Stimulated activated CD4-positive, alpha-beta T cell treated with anti-CD3 and anti-CD28 coated beads, Interleukin-12 subunit alpha, Interleukin-12 subunit beta, amount 100 ng/mL, for 24 hours (primary cell): Measurements from ENCODE around the gene CDH12.
"Not testable (repeated sequence)": the region's sequence is repeated elsewhere in the genome, so short reads cannot be mapped to it uniquely, and the experiment has no call there.

Experiments
- DNase-seq, 2 experiments: peaks; one replicate each; pipeline ENCODE4 v3.0.0-alpha.2; 2020; ENCODE audit warnings: low read depth in 2 of 2

The CDH12 gene

DNA sequence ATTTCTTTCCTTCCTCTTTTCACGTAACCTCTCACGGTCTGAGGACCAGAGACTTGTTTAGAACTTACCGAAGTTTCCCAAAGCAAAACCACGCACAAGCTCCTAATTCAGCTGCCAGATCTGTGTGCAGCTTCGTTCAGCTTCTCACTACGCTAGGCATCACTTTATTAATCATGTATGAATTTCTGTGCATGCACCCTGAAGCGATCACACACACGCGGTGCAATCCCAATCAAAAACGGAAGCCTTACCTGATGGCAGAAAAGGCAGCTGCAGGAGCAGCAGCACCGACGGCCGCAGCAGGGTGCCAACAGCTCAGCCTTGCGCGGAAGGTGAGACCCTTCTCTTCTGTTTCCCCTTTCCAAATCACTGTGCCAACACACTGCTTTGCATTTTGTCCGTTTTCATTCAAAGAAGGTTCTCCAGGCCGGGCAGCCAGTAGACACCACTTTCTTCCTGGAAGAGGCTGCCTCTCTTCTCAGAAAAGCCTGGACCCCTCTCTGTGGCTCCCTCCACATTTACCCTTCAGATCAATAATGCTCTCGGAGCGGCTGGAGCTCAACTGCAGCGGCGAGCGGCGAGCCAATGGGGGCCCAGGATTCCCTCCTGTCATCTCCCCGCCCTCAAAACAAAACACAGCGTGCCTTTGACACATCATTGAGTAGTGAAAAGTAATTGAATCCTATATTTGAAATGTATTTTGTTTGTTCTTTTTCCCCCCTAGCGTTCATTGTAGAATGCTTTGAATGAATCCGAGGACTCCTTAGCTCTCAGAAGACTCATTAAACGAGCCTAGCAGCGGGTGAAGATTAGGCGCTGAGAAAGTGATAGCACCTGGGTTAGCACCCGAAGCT is at the start of gene CDH12:
Gene CDH12 (minus strand): TSS at position 538 of the 854 bp plus-strand sequence.
- no peak for DNase-seq

DNA sequence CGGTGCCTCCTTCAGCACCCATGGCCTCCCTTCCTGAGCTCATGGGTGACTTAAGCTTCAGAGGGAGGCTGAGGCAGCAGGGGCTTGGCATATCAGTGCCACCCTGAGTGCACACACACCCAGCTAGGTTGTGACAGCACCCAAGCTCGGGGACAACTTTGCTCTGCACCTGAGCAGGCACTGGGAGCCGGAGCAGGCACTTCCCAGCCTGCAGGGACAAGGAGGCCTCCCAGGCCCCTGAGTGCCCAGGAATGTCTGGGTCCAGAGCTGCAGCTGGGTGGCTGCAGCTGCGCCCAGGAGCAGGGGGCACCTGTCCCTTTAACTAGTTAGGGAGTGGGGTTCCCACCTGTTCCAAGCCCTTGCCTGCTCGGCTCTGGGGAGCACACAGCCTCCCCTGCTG is 48.7 kb upstream of the CDH12 start:
- DNase-seq, result no peak

DNA sequence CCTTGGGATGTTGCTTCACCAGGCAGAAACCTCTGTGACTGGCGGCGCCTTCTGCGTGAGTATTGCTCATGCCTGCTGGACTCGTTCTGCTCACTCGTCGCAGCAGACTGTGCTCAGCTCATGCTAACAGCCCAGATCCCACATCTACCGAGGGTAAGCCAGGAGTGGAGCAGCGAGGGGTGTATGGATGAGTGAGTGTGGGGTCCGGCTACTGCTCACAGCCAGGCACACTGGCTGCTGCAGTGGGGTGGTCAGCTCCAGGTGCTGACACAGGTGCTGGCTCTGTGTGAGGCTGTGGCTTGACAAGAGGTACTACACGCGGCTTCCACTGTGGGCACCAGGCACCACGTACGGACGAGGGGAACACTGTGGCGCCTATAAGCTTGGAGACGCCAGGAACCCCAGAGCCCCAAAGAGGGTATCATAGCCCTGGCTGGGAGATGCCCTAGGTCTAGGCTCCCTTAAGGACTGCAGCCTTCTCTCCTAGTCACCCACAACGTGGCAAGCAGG is 47.7 kb upstream of the CDH12 start:
- no peak for DNase-seq

DNA sequence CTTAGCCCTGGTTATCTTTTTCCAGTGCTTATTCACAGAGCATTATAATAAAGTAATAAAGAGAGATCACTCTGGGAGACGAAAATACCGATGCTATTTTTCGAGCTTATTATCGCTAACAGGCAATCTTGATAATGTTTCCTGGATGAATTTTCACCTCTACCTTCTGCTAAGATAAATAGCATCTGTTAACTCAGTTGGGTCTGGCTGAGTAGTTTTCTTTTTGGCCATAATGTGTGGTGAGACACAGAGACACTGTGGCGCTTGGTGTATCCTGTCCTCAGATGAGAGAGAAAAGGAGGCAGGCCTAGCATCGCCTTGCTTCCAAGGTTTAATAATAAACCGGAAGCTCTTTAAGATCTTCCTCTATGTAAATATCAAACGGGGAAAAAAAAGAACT is 46.2 kb upstream of the CDH12 start:
- no peak for DNase-seq

DNA sequence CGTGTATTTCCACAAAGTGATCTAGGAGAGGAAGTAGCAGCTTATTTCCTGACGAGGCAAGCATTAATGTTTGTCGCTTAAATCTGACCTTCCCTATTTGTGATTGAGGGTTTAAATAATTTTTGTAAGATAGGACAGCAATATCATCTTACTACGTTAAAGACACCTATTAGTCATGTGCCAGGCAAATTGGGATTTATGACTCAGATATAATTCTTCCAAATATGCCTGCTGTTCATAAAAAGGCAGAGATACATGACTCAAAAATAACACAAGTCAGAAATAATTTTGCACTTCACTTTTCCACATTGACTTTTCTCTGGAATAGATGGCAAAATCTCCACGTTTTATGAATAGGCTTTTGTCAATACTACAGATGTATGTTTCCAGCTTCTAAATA is 43.0 kb upstream of the CDH12 start:
- no peak for DNase-seq

DNA sequence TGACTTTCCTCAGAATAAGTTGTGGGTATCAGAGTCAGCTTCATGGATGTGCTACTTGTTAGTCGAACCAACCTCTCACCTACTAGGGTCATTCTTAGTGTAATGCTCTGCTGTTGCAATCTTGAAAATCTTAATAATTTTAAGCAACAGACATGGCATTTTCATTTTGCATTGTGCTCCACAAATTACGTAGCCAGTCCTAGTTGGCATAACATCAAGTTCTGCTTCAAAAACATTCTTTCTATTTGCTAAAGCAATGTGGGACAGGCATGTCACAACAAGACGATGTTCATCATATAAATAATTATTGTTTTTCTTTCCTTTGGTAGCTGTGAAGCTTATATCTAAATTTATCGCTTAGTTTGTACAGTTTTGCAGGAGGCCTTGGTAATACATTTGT is 39.3 kb upstream of the CDH12 start:
- DNase-seq, result no peak

DNA sequence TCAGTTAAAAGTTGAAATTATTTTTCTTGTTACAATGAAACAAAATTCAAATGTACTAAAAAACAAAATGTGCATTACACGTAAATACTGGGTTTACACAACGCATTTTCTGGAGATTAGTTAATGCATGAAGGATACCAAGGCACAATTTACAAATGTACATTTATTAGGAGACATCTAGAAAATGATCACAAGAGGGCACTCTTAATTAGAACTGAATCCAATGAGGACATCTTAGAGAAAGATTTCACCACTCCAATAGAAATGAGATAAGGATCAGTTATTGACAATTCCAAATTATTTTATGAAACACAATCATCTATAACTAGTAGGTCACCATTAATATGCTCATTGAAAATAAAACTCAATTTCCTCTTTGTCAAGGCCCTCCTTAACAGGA is 36.6 kb upstream of the CDH12 start:
- DNase-seq, result no peak

DNA sequence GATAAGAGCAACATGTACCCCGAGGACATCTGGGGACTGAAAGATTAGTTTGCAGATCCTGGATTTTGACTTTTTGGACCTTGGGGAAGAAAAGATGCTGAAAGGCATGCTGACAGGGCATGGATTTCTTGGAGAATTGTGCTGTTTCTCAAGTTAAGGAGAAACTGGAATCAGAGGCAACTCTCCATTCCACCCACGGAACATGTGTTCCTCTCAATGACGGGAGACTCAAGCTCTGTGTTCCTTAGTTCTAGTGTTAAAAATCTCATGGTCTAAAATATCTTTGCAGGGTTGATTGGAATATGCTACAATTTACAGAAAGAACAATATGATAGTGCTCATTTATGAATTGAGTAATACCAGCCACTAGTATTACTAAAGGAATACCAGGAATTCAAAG is 34.4 kb upstream of the CDH12 start:
- no peak for DNase-seq

DNA sequence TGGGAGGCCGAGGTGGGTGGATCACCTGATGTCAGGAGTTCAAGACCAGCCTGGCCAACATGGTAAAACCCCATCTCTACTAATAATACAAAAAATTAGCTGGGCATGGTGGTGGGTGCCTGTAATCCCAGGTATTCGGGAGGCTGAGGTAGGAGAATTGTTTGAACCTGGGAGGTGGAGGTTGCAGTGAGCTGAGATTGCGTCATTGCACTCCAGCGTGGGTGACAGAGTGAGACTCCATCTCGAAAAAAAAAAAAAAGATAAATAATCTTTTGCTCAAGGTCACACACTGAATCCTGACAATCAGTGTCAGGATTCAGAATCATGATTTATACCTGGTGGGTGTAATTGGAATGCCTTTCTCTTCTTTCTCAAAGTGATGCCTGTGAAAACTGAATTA is 5.8 kb upstream of the CDH12 start:
- not testable (repeated sequence) for DNase-seq

DNA sequence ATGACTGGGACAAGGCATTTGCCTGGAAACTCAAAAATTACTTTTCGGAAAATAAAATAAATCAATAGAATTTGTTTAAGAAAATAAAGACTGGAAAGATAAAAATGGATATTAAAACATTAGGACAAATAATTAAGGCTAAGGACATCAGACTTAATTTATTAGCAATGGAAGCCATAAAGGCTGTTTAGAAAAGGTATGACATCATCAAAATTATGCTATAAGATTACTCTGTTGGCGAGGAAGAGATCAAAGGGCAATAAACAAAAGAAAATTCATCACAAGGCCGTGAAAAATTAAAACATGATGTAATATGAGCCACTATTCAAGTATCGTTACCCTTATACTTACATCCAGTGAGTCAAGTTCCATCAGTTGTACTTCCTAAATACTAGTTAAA is 2.7 kb upstream of the CDH12 start:
- no peak for DNase-seq

DNA sequence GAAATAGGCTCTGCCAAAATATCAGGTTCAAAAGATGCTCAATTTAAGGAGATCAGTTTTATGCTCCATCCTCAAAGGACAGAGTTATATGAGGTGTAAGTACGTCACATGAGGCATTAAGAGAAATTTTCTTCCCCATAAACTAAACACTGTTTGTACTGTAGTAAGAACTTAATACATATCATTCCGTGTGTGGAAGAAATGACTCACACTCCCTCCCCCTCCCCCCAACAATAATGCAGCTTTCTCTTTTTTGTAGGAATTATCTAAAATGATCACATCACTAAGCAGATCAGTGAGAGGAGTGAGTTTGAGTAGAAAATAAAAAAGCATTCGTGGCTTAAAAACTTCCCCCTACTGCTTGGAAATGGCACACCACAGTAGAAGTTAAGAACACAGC is 2.2 kb downstream of the CDH12 start:
- no peak for DNase-seq

DNA sequence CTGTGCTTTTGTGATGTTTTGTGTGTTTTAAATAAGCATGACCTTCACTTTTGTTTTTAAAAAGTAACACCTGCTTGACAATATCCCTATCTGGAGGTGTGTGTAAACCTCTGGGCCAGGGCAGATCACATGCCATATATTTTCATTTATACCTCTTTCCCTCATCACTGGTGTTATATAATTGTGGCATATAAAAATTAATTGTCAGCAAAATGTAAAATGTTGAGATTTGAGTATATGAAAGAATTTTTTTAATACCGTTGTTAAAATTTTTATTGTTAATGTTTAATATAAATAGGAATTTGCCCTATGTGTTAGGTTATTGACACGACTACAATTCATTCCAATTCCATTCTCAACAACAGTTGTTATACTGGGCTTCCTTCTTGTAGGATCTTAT is 6.5 kb downstream of the CDH12 start:
- DNase-seq, result no peak

DNA sequence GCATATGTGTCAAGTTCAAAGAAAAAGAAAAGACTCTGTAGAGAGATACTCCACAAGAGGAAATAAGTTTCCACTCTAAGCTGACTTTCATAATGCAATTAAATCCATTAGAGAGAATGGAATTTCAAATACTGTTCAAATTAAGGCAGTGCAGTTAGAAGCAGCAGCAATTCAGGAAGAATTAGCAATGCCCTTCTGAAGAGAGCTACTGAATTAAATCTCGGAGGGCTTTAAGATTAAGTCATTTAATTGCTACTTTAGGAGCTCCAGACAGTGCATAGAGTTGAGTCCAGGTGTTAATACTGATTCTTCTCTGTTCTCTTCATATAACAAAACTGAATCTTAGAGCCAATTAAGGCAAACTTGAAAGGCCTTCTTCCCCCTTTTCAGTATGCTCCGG is 8.5 kb downstream of the CDH12 start:
- DNase-seq, result no peak

DNA sequence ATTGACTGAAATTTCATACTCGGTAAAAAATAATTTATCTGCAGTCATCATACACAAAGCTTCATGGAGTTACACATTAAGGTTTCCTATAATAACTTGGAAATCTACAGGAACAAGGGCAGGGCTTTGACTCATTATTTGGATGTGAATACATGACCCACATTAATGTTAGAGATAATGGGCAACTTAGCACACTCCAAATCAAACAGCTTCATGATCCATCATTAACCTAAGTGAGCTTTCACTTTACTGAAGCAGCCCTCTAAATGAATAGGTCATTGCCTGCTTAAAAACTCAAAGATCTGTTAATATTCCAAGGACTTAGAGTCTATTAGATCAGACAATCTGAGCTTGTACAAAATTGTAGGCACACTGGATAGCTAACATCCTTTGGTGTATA is 9.0 kb downstream of the CDH12 start:
- no peak for DNase-seq

DNA sequence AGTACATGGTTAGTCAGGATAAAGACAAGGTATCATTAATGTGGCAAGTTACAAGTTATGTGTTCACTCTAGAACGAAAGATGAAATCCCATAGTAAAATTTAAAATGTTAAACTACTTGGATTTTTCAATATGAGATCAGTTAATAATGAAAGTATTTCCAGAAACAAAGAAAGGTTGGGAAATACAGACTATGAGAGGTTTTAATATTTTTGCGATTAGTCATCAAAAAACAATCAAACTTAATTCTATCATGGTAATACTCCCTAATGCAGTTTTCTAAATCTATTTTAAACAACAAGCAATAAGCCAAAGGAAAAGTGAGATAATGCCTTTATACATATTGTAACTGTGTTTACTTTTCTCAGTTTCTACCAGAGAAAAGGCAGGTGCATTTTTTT is 10.6 kb downstream of the CDH12 start:
- no peak for DNase-seq

DNA sequence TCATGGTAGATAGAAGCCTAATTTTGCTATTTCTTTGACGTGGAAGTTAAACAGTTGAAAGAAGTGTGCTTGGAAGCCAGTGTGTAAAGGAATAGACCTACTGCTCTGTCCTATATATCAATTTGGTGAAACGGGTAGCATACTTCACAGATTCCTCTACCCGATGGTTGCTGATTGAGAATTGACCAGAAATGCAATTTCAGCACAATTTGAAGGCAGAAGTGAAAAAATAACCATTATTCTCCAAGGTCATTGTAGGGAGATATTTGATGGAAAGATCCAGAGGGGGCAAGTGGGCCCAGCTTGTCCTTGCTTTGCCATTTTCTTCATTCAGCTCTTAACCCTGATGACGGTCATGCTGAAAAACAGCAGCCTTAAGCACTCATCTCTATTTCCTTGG is 15.3 kb downstream of the CDH12 start:
- DNase-seq, result no peak

DNA sequence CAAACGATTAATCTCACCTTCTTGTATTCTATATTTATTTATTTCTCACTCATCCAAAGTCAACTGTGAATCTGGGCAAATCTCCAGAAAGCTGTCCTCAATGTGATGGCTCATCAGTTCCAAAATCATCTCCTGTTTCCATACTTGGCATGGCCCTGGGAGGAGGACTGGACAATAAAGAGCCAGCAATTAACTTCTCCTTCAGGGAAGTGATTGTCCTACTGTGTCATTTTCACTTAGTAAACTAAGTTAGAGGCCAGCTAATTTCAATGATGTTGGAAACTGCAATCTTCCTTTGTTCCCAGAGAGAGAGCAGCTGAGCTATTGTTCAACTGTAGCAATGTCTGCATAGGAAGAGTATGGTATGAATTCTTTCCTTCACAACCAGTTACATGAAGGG is 17.5 kb downstream of the CDH12 start:
- DNase-seq, result no peak

DNA sequence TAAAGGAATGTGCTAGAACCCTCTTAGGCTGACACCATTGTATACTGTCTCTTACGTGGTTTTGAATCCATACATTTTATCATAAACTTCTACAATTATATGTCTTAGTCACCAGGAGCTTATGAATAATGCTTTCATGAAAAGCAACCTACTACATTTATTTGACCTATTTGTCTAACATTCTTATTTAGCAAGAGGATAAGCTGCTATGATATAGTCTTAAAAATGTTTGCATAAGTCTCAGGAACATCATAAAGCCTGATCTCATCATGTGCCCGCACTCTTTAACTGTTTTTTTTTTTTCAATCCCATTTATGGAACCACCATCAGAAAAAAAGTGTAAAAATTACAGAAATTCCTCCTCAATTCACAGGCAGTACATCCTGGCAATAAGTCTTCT is 59.7 kb downstream of the CDH12 start:
- no peak for DNase-seq

DNA sequence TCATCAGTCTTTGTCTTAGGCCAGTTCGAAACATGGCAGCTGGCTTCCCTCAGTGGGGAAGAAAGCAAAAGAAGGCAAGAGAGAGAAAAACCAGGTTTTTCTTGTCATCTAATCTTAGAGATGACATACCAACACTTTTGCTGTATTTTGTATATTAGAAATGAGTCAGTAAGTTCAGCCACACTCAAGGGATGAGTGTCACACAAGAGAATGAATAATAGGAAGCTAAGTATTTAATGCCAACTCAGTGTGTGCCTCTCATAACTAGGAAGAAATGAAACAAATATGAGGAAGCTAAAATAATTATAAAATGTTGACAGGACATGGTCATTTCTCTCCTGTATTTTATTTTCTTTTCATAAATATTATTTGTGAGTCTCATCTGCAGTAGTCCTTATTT is 65.3 kb downstream of the CDH12 start:
- DNase-seq, result no peak

DNA sequence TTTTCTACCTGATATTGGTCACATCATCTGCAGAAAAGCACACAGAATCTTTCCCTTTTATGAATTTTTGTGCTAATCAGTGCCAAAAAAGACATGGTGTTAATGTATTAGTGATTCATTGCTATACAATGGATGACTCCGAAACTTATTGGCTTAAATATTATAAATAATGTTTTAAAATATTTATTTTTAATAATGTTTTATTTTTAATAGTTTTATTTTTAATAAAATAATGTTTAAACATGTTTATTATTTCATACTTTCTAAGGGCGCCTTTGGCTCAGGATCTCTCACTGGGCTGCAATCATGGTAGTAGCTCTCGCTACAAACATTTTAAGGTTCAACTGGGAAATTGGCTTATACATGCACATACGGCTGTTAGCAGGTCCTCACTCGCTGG is 65.7 kb downstream of the CDH12 start:
- DNase-seq, result no peak

DNA sequence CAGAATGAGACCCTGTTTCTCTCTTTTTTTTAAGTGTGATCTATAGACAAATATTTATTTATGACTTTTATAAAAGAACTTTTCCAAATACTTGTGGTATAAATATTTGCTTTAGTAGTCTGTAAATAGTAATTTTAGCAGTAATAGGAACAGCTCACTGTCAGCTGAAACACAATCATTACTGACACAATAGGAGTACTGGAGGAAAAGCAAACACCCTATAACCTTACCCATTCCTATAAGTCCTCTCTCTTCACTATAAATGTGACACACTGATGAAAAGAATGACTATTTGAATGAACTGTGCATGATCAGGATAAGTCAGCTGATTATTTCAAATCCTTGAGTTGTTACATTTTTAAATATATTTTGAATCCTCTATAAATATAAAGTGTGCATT is 72.4 kb downstream of the CDH12 start:
- DNase-seq, result no peak

DNA sequence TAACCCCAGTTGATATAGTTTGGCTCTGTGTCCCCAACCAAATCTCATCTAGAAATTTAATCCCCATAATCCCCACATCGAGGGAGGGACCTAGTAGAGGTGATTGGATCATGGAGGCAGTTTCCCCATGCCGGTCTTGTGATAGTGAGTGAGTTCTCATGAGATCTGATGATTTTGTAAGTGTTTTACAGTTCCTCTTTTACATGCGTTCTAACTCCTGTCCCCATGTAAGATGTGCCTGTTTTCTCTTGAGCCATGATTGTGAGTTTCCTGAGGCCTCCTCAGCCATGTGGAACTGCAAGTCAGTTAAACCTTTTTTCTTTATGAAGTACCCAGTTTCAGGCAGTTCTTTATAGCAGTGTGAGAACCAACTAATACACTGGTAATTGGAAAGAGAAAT is 73.6 kb downstream of the CDH12 start:
- DNase-seq, result no peak

DNA sequence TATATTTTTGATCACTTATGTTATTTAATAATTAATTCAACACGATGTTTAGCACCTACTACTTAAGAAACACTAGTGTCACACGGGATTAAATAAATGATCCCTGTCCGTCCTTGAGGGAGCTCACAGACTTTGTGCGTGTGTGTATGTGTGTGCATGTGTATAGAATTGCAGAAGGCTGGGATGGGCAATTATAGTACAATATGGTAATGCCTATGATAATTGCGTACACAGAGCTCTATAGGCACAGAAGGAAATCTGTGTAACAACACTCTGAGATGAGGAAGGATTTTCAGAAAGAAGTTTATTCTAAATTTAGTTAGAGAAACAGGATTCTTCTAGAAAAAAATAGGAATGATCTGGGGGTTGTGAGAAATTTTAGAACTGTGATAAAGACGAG is 76.9 kb downstream of the CDH12 start:
- no peak for DNase-seq

DNA sequence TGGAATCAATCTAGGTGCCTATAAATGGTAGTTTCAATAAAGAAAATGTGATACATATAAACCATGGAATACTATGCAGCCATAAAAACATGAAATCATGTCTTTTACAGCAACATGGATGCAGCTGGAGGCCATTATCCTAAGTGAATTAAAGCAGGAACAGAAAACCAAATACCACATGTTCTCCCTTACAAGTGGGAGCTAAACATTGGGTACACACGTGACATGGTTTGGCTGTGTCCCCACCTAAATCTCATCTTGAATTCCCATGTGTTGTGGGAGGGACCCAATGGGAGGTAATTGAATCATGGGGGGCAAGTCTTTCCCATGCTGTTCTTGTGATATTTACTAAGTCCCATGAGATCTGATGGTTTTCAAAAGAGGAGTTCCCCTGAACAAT is 78.9 kb downstream of the CDH12 start:
- DNase-seq, result not testable (repeated sequence)
